CD4-positive, alpha-beta T cell treated with Interleukin-15 for 4 hours (primary cell): Measurements from ENCODE around the gene ADSL.

Experiments
- DNase-seq: peaks from one replicate; pipeline ENCODE4 v3.0.0-alpha.2; 2020; ENCODE audit warnings: low spot score

The ADSL gene

GRCh38 chr22:40418366-40419201 is 72.3 kb downstream of the ADSL start:
- no peak for DNase-seq

GRCh38 chr22:40419718-40420117 is 73.4 kb downstream of the ADSL start:
- DNase-seq, result no peak

- DNase-seq, result no peak
Measured at GRCh38 chr22:40420341-40421081, 74.2 kb downstream of the ADSL start.

- no peak for DNase-seq
Measured at GRCh38 chr22:40421082-40421350, 74.7 kb downstream of the ADSL start.

- no peak for DNase-seq
Measured at GRCh38 chr22:40421941-40422340, 75.6 kb downstream of the ADSL start.

GRCh38 chr22:40422558-40423309 is 76.4 kb downstream of the ADSL start:
- DNase-seq, result no peak

GRCh38 chr22:40423310-40423688 is 77.0 kb downstream of the ADSL start:
- no peak for DNase-seq

- DNase-seq, result no peak
Measured at GRCh38 chr22:40423882-40424640, 77.8 kb downstream of the ADSL start.

- no peak for DNase-seq
Measured at GRCh38 chr22:40425082-40425481, 78.8 kb downstream of the ADSL start.

- DNase-seq, result no peak
Measured at GRCh38 chr22:40426594-40427333, 80.5 kb downstream of the ADSL start.

GRCh38 chr22:40428796-40429195 is 82.5 kb downstream of the ADSL start:
- no peak for DNase-seq

- no peak for DNase-seq
Measured at GRCh38 chr22:40429481-40429880, 83.2 kb downstream of the ADSL start.

GRCh38 chr22:40430991-40431390 is 84.7 kb downstream of the ADSL start:
- DNase-seq, result no peak

- no peak for DNase-seq
Measured at GRCh38 chr22:40432157-40432556, 85.9 kb downstream of the ADSL start.

GRCh38 chr22:40432625-40433024 is 86.3 kb downstream of the ADSL start:
- no peak for DNase-seq

- no peak for DNase-seq
Measured at GRCh38 chr22:40433416-40434090, 87.3 kb downstream of the ADSL start.

- DNase-seq, result no peak
Measured at GRCh38 chr22:40434106-40434505, 87.8 kb downstream of the ADSL start.

- DNase-seq, result no peak
Measured at GRCh38 chr22:40434745-40435144, 88.4 kb downstream of the ADSL start.

- peak; percentile 65 for DNase-seq
Measured at GRCh38 chr22:40436505-40437431, 90.5 kb downstream of the ADSL start.
